ENCODE results near the gene CELA2A.
"Not testable (repeated sequence)": the region's sequence is repeated elsewhere in the genome, so short reads cannot be mapped to it uniquely, and the experiment has no call there.

- TF ChIP-seq ZSCAN25 (CRISPR knock-in tag; IDR thresholded peaks at IDR 0.05); SP2 (CRISPR knock-in tag; IDR thresholded peaks at IDR 0.05); SMC3 (IDR thresholded peaks at IDR 0.05; ENCODE audit: low read length); ZNF766 (CRISPR knock-in tag; IDR thresholded peaks at IDR 0.05; ENCODE audit: borderline replicate concordance); NR1H2 (CRISPR knock-in tag; IDR thresholded peaks at IDR 0.05; ENCODE audit: borderline replicate concordance, low read depth); REPIN1 (CRISPR knock-in tag; IDR thresholded peaks at IDR 0.05; ENCODE audit: borderline replicate concordance, low read depth); RAD51 (IDR thresholded peaks at IDR 0.05; ENCODE audit: borderline replicate concordance): not testable (repeated sequence)
- TF ChIP-seq, protein P1, sequence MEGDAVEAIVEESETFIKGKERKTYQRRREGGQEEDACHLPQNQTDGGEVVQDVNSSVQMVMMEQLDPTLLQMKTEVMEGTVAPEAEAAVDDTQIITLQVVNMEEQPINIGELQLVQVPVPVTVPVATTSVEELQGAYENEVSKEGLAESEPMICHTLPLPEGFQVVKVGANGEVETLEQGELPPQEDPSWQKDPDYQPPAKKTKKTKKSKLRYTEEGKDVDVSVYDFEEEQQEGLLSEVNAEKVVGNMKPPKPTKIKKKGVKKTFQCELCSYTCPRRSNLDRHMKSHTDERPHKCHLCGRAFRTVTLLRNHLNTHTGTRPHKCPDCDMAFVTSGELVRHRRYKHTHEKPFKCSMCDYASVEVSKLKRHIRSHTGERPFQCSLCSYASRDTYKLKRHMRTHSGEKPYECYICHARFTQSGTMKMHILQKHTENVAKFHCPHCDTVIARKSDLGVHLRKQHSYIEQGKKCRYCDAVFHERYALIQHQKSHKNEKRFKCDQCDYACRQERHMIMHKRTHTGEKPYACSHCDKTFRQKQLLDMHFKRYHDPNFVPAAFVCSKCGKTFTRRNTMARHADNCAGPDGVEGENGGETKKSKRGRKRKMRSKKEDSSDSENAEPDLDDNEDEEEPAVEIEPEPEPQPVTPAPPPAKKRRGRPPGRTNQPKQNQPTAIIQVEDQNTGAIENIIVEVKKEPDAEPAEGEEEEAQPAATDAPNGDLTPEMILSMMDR (CRISPR knock-in tag; IDR thresholded peaks at IDR 0.05): not testable (repeated sequence)
These were observed 34.5 kb downstream of the CELA2A start for GRCh38 chr1:15491010-15491409.

All from HepG2 (cell line).